Muscle layer of duodenum (tissue), 2 donors: ENCODE results near the gene ZNF771.
"Not testable (repeated sequence)": the region's sequence is repeated elsewhere in the genome, so short reads cannot be mapped to it uniquely, and the experiment has no call there.

Source experiments
- H3K27ac ChIP-seq: one replicate; pipeline ENCODE4 v1.7.0; 2013; ENCODE audit warnings: mild to moderate bottlenecking, low read length
- H3K27me3 ChIP-seq: one replicate; pipeline ENCODE4 v1.7.0; 2013; ENCODE audit warnings: low read depth, mild to moderate bottlenecking, control low read depth, low read length
- H3K36me3 ChIP-seq, 2 donors: one replicate each; pipeline ENCODE4 v1.7.0; 2013; ENCODE audit warnings: low read length in 2 of 2, control low read depth in 1 of 2, mild to moderate bottlenecking in 1 of 2; ENCODE audit not compliant: insufficient read depth in 2 of 2, control insufficient read depth in 1 of 2
- H3K4me1 ChIP-seq, 2 donors: one replicate each; pipeline ENCODE4 v1.7.0; 2013; ENCODE audit warnings: low read length in 2 of 2, mild to moderate bottlenecking in 2 of 2, control low read depth in 1 of 2, moderate library complexity in 1 of 2; ENCODE audit not compliant: insufficient read depth in 2 of 2, control insufficient read depth in 1 of 2
- H3K4me3 ChIP-seq, 2 donors: one replicate each; pipeline ENCODE4 v1.7.0; 2013; ENCODE audit warnings: low read length in 2 of 2, low read depth in 1 of 2, mild to moderate bottlenecking in 1 of 2
- H3K9me3 ChIP-seq, 2 donors: one replicate each; pipeline ENCODE4 v1.7.0; 2013; ENCODE audit warnings: low read length in 2 of 2, control low read depth in 1 of 2, mild to moderate bottlenecking in 1 of 2; ENCODE audit not compliant: control insufficient read depth in 1 of 2
- donor health status: healthy.

ZNF771 gene

GRCh38 chr16:30458561-30459394 lies 51.4 kb downstream of the ZNF771 start:
- Histone ChIP-seq H3K36me3 (no peaks in the 10 kb centered on the region), H3K4me3 (no peak overlapping the region), H3K27me3 (no peaks in the 10 kb centered on the region), H3K9me3 (no peaks in the 10 kb centered on the region), H3K4me1 (no peaks in the 10 kb centered on the region), H3K27ac (no peak overlapping the region)

- H3K27ac ChIP-seq = no peak overlapping the region
- H3K4me3 ChIP-seq = no peak overlapping the region
- H3K27me3 ChIP-seq = no peaks in the 10 kb centered on the region
- no peaks in the 10 kb centered on the region for H3K4me1 ChIP-seq
- H3K36me3 ChIP-seq = no peaks in the 10 kb centered on the region
- H3K9me3 ChIP-seq = no peaks in the 10 kb centered on the region
These were observed 52.0 kb downstream of the ZNF771 start for GRCh38 chr16:30459456-30459855.

GRCh38 chr16:30461426-30461825 lies 54.0 kb downstream of the ZNF771 start:
- H3K36me3 ChIP-seq, H3K27me3 ChIP-seq, H3K4me3 ChIP-seq, H3K9me3 ChIP-seq, H3K4me1 ChIP-seq, H3K27ac ChIP-seq: not testable (repeated sequence)

- Histone ChIP-seq H3K9me3 (no peaks in the 10 kb centered on the region), H3K27me3 (no peaks in the 10 kb centered on the region), H3K36me3 (no peaks in the 10 kb centered on the region), H3K4me3 (no peak overlapping the region), H3K27ac (no peak overlapping the region), H3K4me1 (no peaks in the 10 kb centered on the region)
These were observed 56.7 kb downstream of the ZNF771 start for GRCh38 chr16:30464078-30464477.
